GM21367 (cell line): Measurements from ENCODE around the gene PPP3CA.
A peak's percentile ranks its signal among the peaks of the same experiment; 100 is the strongest.
"Not testable (repeated sequence)": the region's sequence is repeated elsewhere in the genome, so short reads cannot be mapped to it uniquely, and the experiment has no call there.

ENCODE experiments used
- ATAC-seq: cut with Tn5 transposase; IDR thresholded peaks from one replicate; pipeline ENCODE4 v1.9.1; 2021; ENCODE audit not compliant: unreplicated experiment

PPP3CA gene

GRCh38 chr4:101182688-101183087 is 164.6 kb downstream of the PPP3CA start:
- ATAC-seq = not testable (repeated sequence)

- no peak for ATAC-seq
Observed at GRCh38 chr4:101178731-101179130, 168.6 kb downstream of the PPP3CA start.

- ATAC-seq = no peak
Observed at GRCh38 chr4:101177154-101177553, 170.2 kb downstream of the PPP3CA start.

- ATAC-seq = no peak
Observed at GRCh38 chr4:101175896-101176676, 171.2 kb downstream of the PPP3CA start.

GRCh38 chr4:101174679-101175345 is 172.5 kb downstream of the PPP3CA start:
- ATAC-seq = no peak

GRCh38 chr4:101172369-101172768 is 175.0 kb downstream of the PPP3CA start:
- ATAC-seq = no peak

GRCh38 chr4:101171747-101172146 is 175.6 kb downstream of the PPP3CA start:
- no peak for ATAC-seq

- peak; percentile 99 for ATAC-seq
Observed at GRCh38 chr4:101169044-101170014, 178.0 kb downstream of the PPP3CA start.

- no peak for ATAC-seq
Observed at GRCh38 chr4:101163936-101164335, 183.4 kb downstream of the PPP3CA start.

- ATAC-seq = no peak
Observed at GRCh38 chr4:101162990-101163380, 184.3 kb downstream of the PPP3CA start.

GRCh38 chr4:101160792-101161592 is 186.3 kb downstream of the PPP3CA start:
- ATAC-seq = no peak

- ATAC-seq = no peak
Observed at GRCh38 chr4:101158507-101158906, 188.8 kb downstream of the PPP3CA start.

- ATAC-seq = no peak
Observed at GRCh38 chr4:101158134-101158482, 189.2 kb downstream of the PPP3CA start.

GRCh38 chr4:101157415-101158133 is 189.8 kb downstream of the PPP3CA start:
- no peak for ATAC-seq

GRCh38 chr4:101156619-101157310 is 190.6 kb downstream of the PPP3CA start:
- no peak for ATAC-seq

GRCh38 chr4:101155945-101156344 is 191.4 kb downstream of the PPP3CA start:
- no peak for ATAC-seq

- ATAC-seq = no peak
Observed at GRCh38 chr4:101155368-101155767, 192.0 kb downstream of the PPP3CA start.

GRCh38 chr4:101153653-101154052 is 193.7 kb downstream of the PPP3CA start:
- ATAC-seq = no peak

GRCh38 chr4:101152521-101152920 is 194.8 kb downstream of the PPP3CA start:
- ATAC-seq = no peak
